ENCODE data around the gene SUZ12.

- no peak for TF ChIP-seq CTCF (IDR thresholded peaks at IDR 0.05; ENCODE audit: insufficient read depth, low read length, poor library complexity, severe bottlenecking)
- TF ChIP-seq EZH2phosphoT487 (conservative IDR thresholded peaks at IDR 0.05; ENCODE audit: low read length) = no peak
These were observed 35.9 kb upstream of the SUZ12 start for GRCh38 chr17:31900877-31901276.

Data from SU-DHL-6 (cell line).